ENCODE results near the gene CDC42BPA.

DNA sequence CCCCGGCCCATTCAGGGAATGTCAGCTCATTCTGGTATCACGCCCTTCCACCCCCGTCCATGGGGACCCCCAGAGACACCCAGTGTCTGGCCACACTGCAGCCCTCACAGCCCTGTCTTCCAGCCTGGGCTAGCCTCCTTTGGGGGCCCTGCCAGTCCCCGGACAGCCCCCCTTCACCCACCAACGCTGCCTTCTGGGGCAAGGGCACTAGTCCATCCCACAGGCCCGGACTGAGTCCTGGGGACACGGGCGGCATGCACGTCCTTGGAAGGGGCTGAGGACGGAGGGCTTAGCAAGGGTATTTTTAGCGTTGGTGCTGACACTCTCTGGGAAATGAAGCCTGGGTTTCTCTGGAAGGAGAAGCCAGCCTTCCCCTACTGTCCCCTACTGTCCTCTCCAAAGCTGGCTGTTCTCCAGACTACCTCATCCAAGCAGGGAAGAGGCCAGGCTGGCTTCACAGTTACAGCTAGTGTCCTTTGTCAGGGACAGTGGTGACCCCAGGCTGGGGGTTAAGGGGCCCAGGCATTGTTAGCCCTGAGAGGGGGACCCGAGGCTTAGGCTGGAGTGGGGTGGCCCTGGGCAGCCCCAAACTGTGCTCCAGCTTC, 338.7 kb downstream of the CDC42BPA start:
- TF ChIP-seq POLR2A (IDR thresholded peaks at IDR 0.05; ENCODE audit: low read depth, low read length) (no peak), TAF1 (IDR thresholded peaks at IDR 0.05; ENCODE audit: borderline replicate concordance, low read depth, low read length) (no peak)

Measured in GM12892 (cell line).